Fibroblast of gingiva (primary cell): ENCODE data around the gene NBPF1.
A peak's percentile ranks its signal among the peaks of the same experiment; 100 is the strongest.
"Not testable (repeated sequence)": the region's sequence is repeated elsewhere in the genome, so short reads cannot be mapped to it uniquely, and the experiment has no call there.

Source experiments
- DNase-seq: peaks from one replicate; pipeline ENCODE4 v3.0.0-alpha.2; 2011; ENCODE audit warnings: low read depth

Gene NBPF1

GRCh38 chr1:16641159-16641975 is 28.0 kb upstream of the NBPF1 start:
- DNase-seq, result not testable (repeated sequence)

GRCh38 chr1:16639091-16640031 is 26.0 kb upstream of the NBPF1 start:
- DNase-seq, result not testable (repeated sequence)

GRCh38 chr1:16637941-16638778 is 24.8 kb upstream of the NBPF1 start:
- DNase-seq, result not testable (repeated sequence)

- DNase-seq, result not testable (repeated sequence)
Observed at GRCh38 chr1:16636551-16637195, 23.3 kb upstream of the NBPF1 start.

- DNase-seq, result not testable (repeated sequence)
Observed at GRCh38 chr1:16635959-16636358, 22.6 kb upstream of the NBPF1 start.

GRCh38 chr1:16633540-16634282 is 20.3 kb upstream of the NBPF1 start:
- not testable (repeated sequence) for DNase-seq

GRCh38 chr1:16632044-16632850 is 18.9 kb upstream of the NBPF1 start:
- not testable (repeated sequence) for DNase-seq

- no peak for DNase-seq
Observed at GRCh38 chr1:16631248-16632043, 18.1 kb upstream of the NBPF1 start.

- no peak for DNase-seq
Observed at GRCh38 chr1:16630661-16631247, 17.4 kb upstream of the NBPF1 start.

GRCh38 chr1:16629916-16630530 is 16.7 kb upstream of the NBPF1 start:
- not testable (repeated sequence) for DNase-seq

- DNase-seq, result no peak
Observed at GRCh38 chr1:16628361-16629111, 15.2 kb upstream of the NBPF1 start.

GRCh38 chr1:16626409-16626983 is 13.1 kb upstream of the NBPF1 start:
- DNase-seq, result not testable (repeated sequence)

- DNase-seq, result no peak
Observed at GRCh38 chr1:16625497-16626408, 12.4 kb upstream of the NBPF1 start.

GRCh38 chr1:16623812-16624719 is 10.7 kb upstream of the NBPF1 start:
- DNase-seq, result not testable (repeated sequence)

- peak; percentile 57 for DNase-seq
Observed at GRCh38 chr1:16623337-16623736, 10.0 kb upstream of the NBPF1 start.
